ENCODE results near the gene HYCC2.
"Not testable (repeated sequence)": the region's sequence is repeated elsewhere in the genome, so short reads cannot be mapped to it uniquely, and the experiment has no call there.

HYCC2 gene

GRCh38 chr2:201071479-201072200 is at the start of gene HYCC2, which contains the start of gene NDUFB3:
TSS of gene HYCC2 (minus strand) at chr2:201071671. CDS start at chr2:201024009, 47,662 bp downstream.
TSS of gene NDUFB3 (plus strand) at chr2:201072001. CDS start at chr2:201078883, 6,882 bp downstream.
- DNase-seq (ENCODE audit: low read depth), result peak; percentile 95

- DNase-seq (ENCODE audit: low read depth), result peak; percentile 72
Observed at GRCh38 chr2:201118961-201119854, 47.7 kb upstream of the HYCC2 start.

GRCh38 chr2:201118121-201118960 is 46.9 kb upstream of the HYCC2 start:
- DNase-seq (ENCODE audit: low read depth), result peak; percentile 86

GRCh38 chr2:201117735-201118094 is 46.2 kb upstream of the HYCC2 start:
- DNase-seq (ENCODE audit: low read depth), result not testable (repeated sequence)

- DNase-seq (ENCODE audit: low read depth), result peak; percentile 86
Observed at GRCh38 chr2:201116959-201117734, 45.7 kb upstream of the HYCC2 start.

- peak; percentile 81 for DNase-seq (ENCODE audit: low read depth)
Observed at GRCh38 chr2:201116115-201116958, 44.9 kb upstream of the HYCC2 start, which contains the start of gene CFLAR. TSS of gene CFLAR (plus strand) at chr2:201116164. CDS start at chr2:201129866, 13,702 bp downstream.

- DNase-seq (ENCODE audit: low read depth), result no peak
Observed at GRCh38 chr2:201114846-201115245, 43.4 kb upstream of the HYCC2 start.

- no peak for DNase-seq (ENCODE audit: low read depth)
Observed at GRCh38 chr2:201114350-201114749, 42.9 kb upstream of the HYCC2 start.

GRCh38 chr2:201111096-201111495 is 39.6 kb upstream of the HYCC2 start:
- DNase-seq (ENCODE audit: low read depth), result no peak

GRCh38 chr2:201110615-201111014 is 39.1 kb upstream of the HYCC2 start:
- no peak for DNase-seq (ENCODE audit: low read depth)

- no peak for DNase-seq (ENCODE audit: low read depth)
Observed at GRCh38 chr2:201109186-201109585, 37.7 kb upstream of the HYCC2 start.

GRCh38 chr2:201108341-201108740 is 36.9 kb upstream of the HYCC2 start:
- no peak for DNase-seq (ENCODE audit: low read depth)

GRCh38 chr2:201107624-201108023 is 36.2 kb upstream of the HYCC2 start:
- no peak for DNase-seq (ENCODE audit: low read depth)

GRCh38 chr2:201105759-201106158 is 34.3 kb upstream of the HYCC2 start:
- DNase-seq (ENCODE audit: low read depth), result no peak

GRCh38 chr2:201100497-201100896 is 29.0 kb upstream of the HYCC2 start:
- no peak for DNase-seq (ENCODE audit: low read depth)

- no peak for DNase-seq (ENCODE audit: low read depth)
Observed at GRCh38 chr2:201093573-201093972, 22.1 kb upstream of the HYCC2 start.

GRCh38 chr2:201090574-201090973 is 19.1 kb upstream of the HYCC2 start:
- DNase-seq (ENCODE audit: low read depth), result no peak

GRCh38 chr2:201084863-201085262 is 13.4 kb upstream of the HYCC2 start:
- no peak for DNase-seq (ENCODE audit: low read depth)

- no peak for DNase-seq (ENCODE audit: low read depth)
Observed at GRCh38 chr2:201074996-201075395, 3.5 kb upstream of the HYCC2 start.

GRCh38 chr2:201073071-201073470 is 1.6 kb upstream of the HYCC2 start:
- DNase-seq (ENCODE audit: low read depth), result no peak
